Measurements from ENCODE around the gene ZNF451. TPM values are rescaled to one million over a fixed set of nuclear protein-coding genes. Genes with fewer than 3 reads are reported as not detected.

Gene ZNF451
- polyA plus RNA-seq, 1 of the 3 experiments (the other 2 are of a cell fraction), result 8.5 TPM

- no peak overlapping the region for H3K4me2 ChIP-seq
- H4K20me1 ChIP-seq (ENCODE audit: insufficient read depth), result no peaks in the 10 kb centered on the region
- H2AFZ ChIP-seq (ENCODE audit: low read depth), result no peak overlapping the region
- H3K27ac ChIP-seq (ENCODE audit: low read depth in 2 of 2, low read length in 1 of 2), result no peak overlapping the region
- ChIA-PET CTCF (no interaction called here), POLR2A (no interaction called here)
- DNase-seq, result no peak
- no peaks in the 10 kb centered on the region for H3K9me3 ChIP-seq
- TF ChIP-seq USF2 (IDR thresholded peaks at IDR 0.05; ENCODE audit: borderline replicate concordance, low read depth, low read length) (no peak), RFX5 (IDR thresholded peaks at IDR 0.05; ENCODE audit: low read length) (no peak), NRF1 (IDR thresholded peaks at IDR 0.05; ENCODE audit: low read depth, low read length) (no peak), CHD2 (IDR thresholded peaks at IDR 0.05; ENCODE audit: low read length, partially characterized antibody) (no peak), IRF3 (IDR thresholded peaks at IDR 0.05; ENCODE audit: low read depth, low read length) (no peak), NFIC (IDR thresholded peaks at IDR 0.05; ENCODE audit: borderline replicate concordance) (no peak), EZH2phosphoT487 (IDR thresholded peaks at IDR 0.05; ENCODE audit: borderline replicate concordance, low read depth) (no peak), MXI1 (IDR thresholded peaks at IDR 0.05; ENCODE audit: low read depth, low read length) (no peak), ZBTB33 (IDR thresholded peaks at IDR 0.05; ENCODE audit: borderline replicate concordance, low read depth) (no peak), GATA2 (CRISPR knock-in tag; IDR thresholded peaks at IDR 0.05) (no peak), TAF1 (IDR thresholded peaks at IDR 0.05; ENCODE audit: borderline replicate concordance, low read depth, low read length) (no peak), TEAD4 (IDR thresholded peaks at IDR 0.05; ENCODE audit: borderline replicate concordance, insufficient read depth) (no peak), FOXJ3 (CRISPR knock-in tag; IDR thresholded peaks at IDR 0.05) (no peak), PBX3 (IDR thresholded peaks at IDR 0.05) (no peak), YY1 (IDR thresholded peaks at IDR 0.05; ENCODE audit: low read depth) (no peak), EP300 (IDR thresholded peaks at IDR 0.05; ENCODE audit: borderline replicate concordance in 1 of 2, low read depth in 1 of 2, low read length in 1 of 2) (no peak), USF1 (IDR thresholded peaks at IDR 0.05; ENCODE audit: borderline replicate concordance, low read depth) (no peak), RXRA (IDR thresholded peaks at IDR 0.05; ENCODE audit: borderline replicate concordance, low read depth) (no peak), ELF1 (IDR thresholded peaks at IDR 0.05) (no peak)
- peaks cover 4% of the 10 kb centered on the region; the same call in 1 of the 2 replicates for H3K79me2 ChIP-seq (ENCODE audit: insufficient read depth)
- H3K36me3 ChIP-seq (replicated peaks in 1 of 2; ENCODE audit: control insufficient read depth in 1 of 2, insufficient read depth in 2 of 2, low read length in 1 of 2), result peaks cover 24 to 50% of the 10 kb centered on the region in 2 experiments
- whole genome bisulfite sequencing (ENCODE audit: low lambda C conversion rate), result 87% methylated on average over 1 of the region's 1 CpG
- H3K27me3 ChIP-seq (ENCODE audit: insufficient read depth), result no peaks in the 10 kb centered on the region
- H3K9me2 ChIP-seq, result no peaks in the 10 kb centered on the region
- no peak overlapping the region for H3K9ac ChIP-seq
- peaks cover 22% of the 10 kb centered on the region for H3F3A ChIP-seq (replicated peaks; ENCODE audit: insufficient read depth)
- no peaks in the 10 kb centered on the region for H3K4me1 ChIP-seq (ENCODE audit: control insufficient read depth in 1 of 2, insufficient read depth in 2 of 2, low read depth in 1 of 2, low read length in 1 of 2)
- no peak overlapping the region for H3K4me3 ChIP-seq (ENCODE audit: low read depth in 2 of 2, low read length in 1 of 2)
Observed at GRCh38 chr6:57142178-57142525, 52.2 kb downstream of the ZNF451 start.
